Stimulated activated CD4-positive, alpha-beta T cell treated with anti-CD3 and anti-CD28 coated beads, Interleukin-2, amount 100 ng/mL, for 24 hours (primary cell): Measurements from ENCODE around the gene KCNJ13.
"Not testable (repeated sequence)": the region's sequence is repeated elsewhere in the genome, so short reads cannot be mapped to it uniquely, and the experiment has no call there.

Experiments
- DNase-seq, 2 donors: peaks; one replicate each; pipeline ENCODE4 v3.0.0-alpha.2; 2020

Gene KCNJ13

DNA sequence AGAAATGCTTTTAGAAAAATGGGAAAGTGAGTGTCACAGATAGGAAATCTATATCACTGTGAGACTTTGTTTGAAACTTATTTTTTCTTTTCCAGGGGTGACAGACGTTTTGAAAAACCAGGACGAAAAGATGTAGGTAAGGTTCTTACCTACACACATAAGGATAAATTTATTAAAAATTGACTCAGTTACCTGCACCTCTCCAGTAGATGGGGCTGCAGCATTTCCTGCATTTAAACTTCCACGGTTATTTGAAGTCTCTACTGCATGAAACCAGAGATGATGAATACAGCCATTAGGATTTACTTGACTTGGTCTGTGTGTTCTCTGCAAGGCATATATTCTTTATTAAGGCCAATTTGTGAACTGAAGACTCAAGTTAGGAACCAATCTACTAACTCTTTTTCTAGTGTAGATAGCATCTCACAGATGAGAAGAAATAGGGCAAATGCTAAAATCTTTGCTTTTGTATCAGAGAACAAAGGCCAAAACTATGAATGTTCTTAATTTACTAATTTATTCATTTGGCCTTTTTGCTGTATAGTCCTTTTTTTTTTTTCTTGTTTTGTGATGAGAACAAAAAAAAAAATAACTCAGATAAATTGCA lies 15.0 kb downstream of the KCNJ13 start:
- peak; percentile 8 to 42 for DNase-seq

DNA sequence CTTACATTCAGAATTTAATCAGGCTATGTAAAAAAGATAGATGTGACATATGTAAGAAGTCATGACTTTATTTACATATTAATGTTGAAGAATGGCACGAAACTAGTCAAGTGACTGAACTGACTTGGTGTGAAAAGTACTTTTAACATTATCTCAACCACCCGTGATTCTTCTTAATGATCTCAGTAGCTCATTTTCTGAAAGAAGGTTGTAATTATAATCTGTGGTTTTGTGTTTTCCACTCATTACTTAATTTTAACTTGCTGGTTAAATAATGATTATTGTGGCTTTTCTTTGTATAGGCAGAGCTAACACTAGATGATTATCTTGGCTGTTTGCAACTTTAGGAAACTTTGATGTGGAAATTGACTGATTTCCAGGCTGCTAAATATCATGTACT lies 18.5 kb downstream of the KCNJ13 start:
- no peak for DNase-seq

GRCh38 chr2:232750135-232750671 lies 26.2 kb downstream of the KCNJ13 start:
- no peak for DNase-seq

DNA sequence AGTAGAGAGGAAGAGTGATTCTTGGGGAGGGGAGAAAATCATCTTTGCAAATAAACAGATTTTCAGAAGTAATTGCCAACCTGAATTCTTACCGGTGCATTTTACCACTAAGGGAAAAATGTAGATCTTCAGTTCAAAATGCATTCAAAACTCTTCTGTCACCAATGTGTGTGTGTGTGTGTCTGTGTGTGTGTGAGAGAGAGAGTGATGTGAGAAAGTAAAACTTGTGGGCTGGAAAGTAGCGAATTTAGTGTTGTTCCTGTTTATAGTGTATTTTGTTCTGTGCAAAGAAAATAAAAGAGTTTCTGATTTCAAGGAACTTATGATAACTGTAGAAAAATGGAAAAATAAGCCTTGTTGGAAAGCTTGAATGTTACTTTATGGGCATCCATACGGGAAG lies 27.0 kb downstream of the KCNJ13 start:
- no peak for DNase-seq

- no peak for DNase-seq
These were observed 28.3 kb downstream of the KCNJ13 start for GRCh38 chr2:232748038-232748437.

- no peak for DNase-seq
These were observed 31.4 kb downstream of the KCNJ13 start for GRCh38 chr2:232744963-232745362.

GRCh38 chr2:232741972-232742371 lies 34.4 kb downstream of the KCNJ13 start:
- DNase-seq: no peak

DNA sequence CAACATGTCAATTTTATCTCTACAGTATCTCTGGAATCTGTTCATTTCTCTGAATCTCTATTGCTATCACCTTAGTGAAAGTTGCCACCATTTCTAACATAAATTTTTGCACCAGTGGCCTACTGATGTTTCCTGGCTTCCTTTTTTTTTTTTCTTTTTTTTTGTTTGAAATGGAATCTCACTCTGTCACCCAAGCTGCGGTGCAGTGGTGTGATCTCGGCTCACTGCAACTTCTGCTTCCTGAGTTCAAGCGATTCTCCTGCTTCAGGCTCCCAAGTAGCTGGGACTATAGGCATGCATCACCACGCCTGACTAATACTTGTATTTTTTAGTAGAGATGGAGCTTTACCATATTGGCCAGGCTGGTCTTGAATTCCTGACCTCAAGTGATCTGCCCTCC lies 35.1 kb downstream of the KCNJ13 start:
- DNase-seq: no peak

- no peak for DNase-seq
These were observed 44.9 kb downstream of the KCNJ13 start for GRCh38 chr2:232731470-232731869.

GRCh38 chr2:232728785-232729184 lies 47.6 kb downstream of the KCNJ13 start:
- no peak for DNase-seq

DNA sequence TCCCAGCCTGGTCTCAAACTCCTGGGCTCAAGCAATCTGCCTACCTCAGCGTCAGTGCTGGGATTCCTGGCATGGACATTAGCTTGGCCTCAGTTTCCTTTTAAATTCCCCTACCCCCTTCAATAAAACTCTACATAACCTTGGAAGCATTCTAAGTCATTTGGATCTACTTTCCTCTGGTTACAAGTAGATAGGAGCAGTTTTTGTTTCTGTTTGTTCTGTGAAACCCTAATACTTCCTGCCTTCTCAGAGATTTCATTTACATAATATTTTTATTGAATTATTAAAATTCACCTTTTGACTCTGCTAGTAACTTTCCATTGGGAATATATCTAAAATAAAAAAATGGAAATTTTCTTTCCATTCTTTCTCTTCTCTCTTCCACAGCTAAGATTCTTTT lies 53.3 kb downstream of the KCNJ13 start:
- DNase-seq: no peak

DNA sequence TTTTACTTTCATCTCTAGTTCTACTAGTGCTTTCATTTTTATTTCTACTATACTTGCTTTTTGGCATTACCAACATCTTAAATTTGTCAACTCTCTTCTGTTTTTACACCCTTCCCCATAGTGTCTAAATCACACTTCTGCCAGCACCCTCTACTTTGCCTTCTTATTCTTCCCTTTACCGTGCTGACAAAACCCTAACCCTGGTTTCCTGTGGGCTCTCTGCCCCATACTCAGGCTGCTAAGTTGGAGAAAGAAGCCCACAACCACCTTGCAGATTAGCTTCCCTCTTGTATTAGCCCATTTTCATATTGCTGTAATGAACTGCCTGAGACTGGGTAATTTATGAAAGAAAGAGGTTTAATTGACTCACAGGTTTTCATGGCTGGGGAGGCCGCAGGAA lies 54.5 kb downstream of the KCNJ13 start:
- no peak for DNase-seq

DNA sequence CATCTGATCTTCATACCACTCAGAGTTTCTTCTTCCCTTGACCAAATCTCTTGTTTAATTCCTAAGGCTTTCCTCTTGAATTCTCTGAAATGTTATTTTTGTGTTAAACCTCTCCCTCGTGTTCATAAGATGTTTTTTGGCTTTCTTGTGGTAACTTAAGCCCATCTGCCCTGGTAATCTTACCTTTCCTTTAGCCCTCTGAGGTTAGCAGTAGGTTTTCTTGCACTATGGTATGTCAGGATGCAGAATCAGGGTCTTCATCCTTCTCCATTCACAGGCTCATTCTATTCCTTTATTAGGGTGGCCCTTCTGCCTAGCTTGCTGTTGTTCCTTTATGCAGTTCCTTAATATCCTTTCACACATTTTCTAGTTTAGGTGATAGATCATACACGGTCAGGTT lies 55.1 kb downstream of the KCNJ13 start:
- no peak for DNase-seq

DNA sequence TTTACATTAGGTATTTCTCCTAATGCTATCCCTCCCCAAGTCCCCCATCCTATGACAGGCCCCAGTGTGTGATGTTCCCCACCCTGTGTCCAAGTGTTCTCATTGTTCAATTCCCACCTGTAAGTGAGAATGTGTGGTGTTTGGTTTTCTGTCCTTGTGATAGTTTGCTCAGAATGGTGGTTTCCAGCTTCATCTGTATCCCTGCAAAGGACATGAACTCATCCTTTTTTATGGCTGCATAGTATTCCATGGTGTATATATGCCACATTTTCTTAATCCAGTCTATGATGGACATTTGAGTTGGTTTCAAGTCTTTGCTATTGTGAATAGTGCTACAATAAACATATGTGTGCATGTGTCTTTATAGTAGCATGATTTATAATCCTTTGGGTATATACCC lies 56.3 kb downstream of the KCNJ13 start:
- not testable (repeated sequence) for DNase-seq
